ENCODE data around the gene PPP1CA. TPM values are rescaled to one million over a fixed set of nuclear protein-coding genes. Genes with fewer than 3 reads are reported as not detected.
"Not testable (repeated sequence)": the region's sequence is repeated elsewhere in the genome, so short reads cannot be mapped to it uniquely, and the experiment has no call there.

Gene PPP1CA
- total RNA-seq, 4 donors from 2014 or later = 15.9 to 180 (median 77.1) TPM

DNA sequence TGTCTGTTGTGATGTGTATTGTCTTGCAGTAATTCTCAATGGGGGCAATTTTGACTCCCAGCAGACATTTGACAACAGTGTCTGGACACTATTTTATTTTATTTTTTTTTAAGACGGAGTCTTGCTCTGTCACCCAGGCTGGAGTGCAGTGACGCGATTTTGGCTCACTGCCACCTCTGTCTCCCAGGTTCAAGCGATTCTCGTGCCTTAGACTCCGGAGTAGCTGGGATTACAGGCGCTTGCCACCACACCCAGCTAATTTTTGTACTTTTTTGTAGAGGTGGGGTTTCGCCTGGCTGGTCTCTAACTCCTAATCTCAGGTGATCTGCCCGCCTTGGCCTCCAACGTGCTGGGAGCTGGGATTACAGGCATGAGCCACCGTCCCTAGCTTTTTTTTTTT is 28.1 kb upstream of the PPP1CA start:
- no peak overlapping the region for H3K4me3 ChIP-seq
- H3K27ac ChIP-seq = no peak overlapping the region
- H3K27me3 ChIP-seq = no peaks in the 10 kb centered on the region
- intact Hi-C loops (cut with DNase I; ENCODE audit: low total_unique reads) = no loop called here
- H3K4me1 ChIP-seq = no peaks in the 10 kb centered on the region
- TF ChIP-seq, protein P1, sequence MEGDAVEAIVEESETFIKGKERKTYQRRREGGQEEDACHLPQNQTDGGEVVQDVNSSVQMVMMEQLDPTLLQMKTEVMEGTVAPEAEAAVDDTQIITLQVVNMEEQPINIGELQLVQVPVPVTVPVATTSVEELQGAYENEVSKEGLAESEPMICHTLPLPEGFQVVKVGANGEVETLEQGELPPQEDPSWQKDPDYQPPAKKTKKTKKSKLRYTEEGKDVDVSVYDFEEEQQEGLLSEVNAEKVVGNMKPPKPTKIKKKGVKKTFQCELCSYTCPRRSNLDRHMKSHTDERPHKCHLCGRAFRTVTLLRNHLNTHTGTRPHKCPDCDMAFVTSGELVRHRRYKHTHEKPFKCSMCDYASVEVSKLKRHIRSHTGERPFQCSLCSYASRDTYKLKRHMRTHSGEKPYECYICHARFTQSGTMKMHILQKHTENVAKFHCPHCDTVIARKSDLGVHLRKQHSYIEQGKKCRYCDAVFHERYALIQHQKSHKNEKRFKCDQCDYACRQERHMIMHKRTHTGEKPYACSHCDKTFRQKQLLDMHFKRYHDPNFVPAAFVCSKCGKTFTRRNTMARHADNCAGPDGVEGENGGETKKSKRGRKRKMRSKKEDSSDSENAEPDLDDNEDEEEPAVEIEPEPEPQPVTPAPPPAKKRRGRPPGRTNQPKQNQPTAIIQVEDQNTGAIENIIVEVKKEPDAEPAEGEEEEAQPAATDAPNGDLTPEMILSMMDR (IDR thresholded peaks at IDR 0.05) = no peak
- TF ChIP-seq POLR2A (IDR thresholded peaks at IDR 0.05) = no peak
- H3K9me3 ChIP-seq = no peaks in the 10 kb centered on the region
- no peaks in the 10 kb centered on the region for H3K36me3 ChIP-seq
- DNase-seq = no peak

DNA sequence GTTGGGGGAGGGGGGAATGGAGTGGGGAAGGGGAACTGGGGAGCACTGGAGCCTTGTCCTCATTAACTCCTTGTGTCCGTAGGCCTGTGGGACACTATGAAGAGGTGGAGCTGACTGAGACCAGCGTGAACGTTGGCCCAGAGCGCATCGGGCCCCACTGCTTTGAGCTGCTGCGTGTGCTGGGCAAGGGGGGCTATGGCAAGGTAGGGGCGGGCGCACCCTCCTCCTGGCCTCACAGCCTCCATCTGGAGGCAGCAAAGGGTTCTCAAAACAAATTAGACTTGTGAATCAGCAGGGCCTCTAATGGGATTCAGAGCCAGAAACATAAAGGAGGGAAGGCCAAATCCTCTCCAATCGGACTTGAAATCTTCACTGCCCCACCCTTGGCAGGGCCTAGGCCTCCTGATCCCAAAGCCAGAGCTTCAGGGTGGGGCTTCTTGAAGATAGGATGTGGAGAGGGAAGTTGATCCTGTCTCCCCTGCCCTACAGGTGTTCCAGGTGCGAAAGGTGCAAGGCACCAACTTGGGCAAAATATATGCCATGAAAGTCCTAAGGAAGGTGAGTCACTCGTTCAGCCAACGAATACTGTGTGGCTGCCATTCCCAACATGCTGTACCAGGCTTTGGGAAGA is 27.5 kb upstream of the PPP1CA start:
- Histone ChIP-seq H3K4me1 (no peaks in the 10 kb centered on the region), H3K9me3 (no peaks in the 10 kb centered on the region), H3K27ac (peak overlapping the region; percentile 82 to 86), H3K27me3 (no peaks in the 10 kb centered on the region), H3K4me3 (peak overlapping the region; percentile 58 to 64), H3K36me3 (no peaks in the 10 kb centered on the region)
- intact Hi-C loops (cut with DNase I; ENCODE audit: low total_unique reads) = no loop called here
- TF ChIP-seq, protein P1 (IDR thresholded peaks at IDR 0.05) = no peak
- no peak for TF ChIP-seq POLR2A (IDR thresholded peaks at IDR 0.05)
- no peak for DNase-seq

DNA sequence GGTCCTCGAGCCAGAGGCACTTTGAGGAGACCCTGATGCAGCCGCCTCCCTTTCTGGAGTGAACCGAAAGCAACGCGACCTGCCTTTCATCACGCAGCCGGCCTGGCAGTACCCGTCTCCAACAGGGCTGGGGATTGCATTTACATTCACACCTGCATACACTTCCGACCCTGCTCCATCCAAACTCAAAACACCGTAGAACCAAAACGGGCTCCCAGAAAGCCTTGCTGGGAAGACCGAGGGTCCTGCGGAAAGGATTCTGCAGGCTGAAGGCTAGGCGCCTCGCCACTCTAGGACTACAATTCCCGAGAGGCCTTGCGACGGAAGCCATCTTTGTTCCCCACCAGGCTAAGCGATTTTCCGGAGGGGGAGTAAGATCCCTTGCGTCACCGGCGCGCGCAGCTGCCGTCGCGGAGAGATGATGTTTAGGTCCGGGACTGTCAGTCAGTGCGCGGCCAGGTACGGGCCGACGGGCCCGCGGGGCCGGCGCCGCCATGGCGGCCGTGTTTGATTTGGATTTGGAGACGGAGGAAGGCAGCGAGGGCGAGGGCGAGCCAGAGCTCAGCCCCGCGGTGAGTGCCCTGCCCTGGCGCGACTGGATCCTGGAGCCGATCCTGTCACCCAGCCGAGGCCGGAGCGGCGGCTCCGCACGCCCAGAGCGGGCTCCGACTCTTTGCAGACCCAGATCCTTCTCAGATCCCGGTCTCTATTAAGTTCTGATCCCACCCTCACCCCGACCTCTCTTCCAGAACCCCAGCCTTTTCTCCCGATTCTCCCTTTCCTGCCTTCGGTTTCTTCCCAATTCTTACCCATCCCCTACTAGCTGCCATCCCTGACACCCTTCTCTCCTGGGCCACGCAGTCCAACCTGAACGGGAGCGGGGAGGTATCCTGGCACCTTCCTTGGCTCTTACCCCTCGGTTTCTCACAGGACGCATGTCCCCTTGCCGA is 26.7 kb upstream of the PPP1CA start, which contains the start of gene RPS6KB2:
Gene RPS6KB2 (plus strand): TSS at position 443 of the 950 bp plus-strand sequence. CDS start 52 bp downstream, at position 495.
- Histone ChIP-seq H3K9me3 (no peaks in the 10 kb centered on the region), H3K4me1 (no peaks in the 10 kb centered on the region), H3K36me3 (no peaks in the 10 kb centered on the region), H3K27ac (peak within 1 kb of the TSS; percentile 82 to 86), H3K27me3 (no peaks in the 10 kb centered on the region), H3K4me3 (peak within 1 kb of the TSS; percentile 58 to 64)
- intact Hi-C loops (cut with DNase I; ENCODE audit: low total_unique reads) = no loop called here
- peak; percentile 99 for DNase-seq
- peak; percentile 91 to 95 for TF ChIP-seq POLR2A (IDR thresholded peaks at IDR 0.05)
- TF ChIP-seq, protein P1 (IDR thresholded peaks at IDR 0.05) = peak in 1 of 4 experiments; percentile 42

DNA sequence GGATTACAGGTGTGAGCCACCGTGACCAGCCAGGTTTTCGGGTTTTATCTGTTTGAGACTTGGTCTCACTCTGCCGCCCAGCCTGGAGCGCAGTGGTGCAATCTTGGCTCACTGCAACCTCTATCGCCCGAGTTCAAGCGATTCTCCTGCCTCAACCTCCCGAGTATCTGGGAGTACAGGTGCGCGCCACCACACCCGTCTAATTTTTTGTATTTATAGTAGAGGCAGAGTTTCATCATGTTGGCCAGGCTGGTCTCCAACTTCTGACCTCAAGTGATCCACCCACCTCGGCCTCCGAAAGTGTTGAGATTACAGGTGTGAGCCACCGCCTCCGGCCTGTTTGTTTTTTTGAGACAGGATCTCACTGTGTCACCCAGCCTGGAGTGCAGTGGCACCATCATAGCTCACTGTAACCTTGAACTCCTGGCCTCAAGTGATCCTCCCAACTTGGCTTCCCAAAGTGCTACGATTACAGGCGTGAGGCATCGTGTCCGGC is 25.8 kb upstream of the PPP1CA start:
- H3K9me3 ChIP-seq; H3K36me3 ChIP-seq; H3K27me3 ChIP-seq; intact Hi-C loops (cut with DNase I; ENCODE audit: low total_unique reads); DNase-seq; H3K4me1 ChIP-seq: not testable (repeated sequence)
- H3K4me3 ChIP-seq = peak overlapping the region; percentile 58 to 64
- H3K27ac ChIP-seq = peak overlapping the region; percentile 77 to 86

DNA sequence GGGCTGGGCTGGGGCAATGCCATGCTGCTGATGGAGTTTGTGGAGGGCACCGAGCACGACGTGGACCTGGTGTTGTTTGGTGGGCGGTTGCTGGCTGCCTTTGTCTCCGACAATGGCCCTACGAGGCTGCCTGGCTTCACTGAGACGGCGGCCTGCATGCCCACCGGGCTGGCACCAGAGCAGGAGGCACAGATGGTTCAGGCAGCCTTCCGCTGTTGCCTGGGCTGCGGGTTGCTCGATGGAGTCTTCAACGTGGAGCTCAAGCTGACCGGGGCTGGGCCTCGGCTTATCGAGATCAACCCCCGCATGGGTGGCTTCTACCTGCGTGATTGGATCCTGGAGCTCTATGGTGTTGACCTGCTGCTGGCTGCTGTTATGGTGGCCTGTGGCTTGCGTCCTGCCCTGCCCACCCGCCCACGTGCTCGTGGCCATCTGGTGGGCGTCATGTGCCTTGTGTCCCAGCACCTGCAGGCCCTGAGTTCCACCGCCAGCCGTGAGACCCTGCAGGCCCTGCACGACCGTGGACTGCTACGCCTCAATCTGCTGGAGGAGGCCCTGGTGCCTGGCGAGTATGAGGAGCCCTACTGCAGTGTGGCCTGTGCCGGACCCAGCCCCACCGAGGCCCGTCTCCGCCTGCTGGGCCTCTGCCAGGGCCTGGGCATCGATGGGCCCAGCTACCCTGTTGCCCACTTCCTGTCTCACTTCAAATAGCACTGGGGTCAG is 22.4 kb upstream of the PPP1CA start:
- Histone ChIP-seq H3K9me3 (no peaks in the 10 kb centered on the region), H3K4me1 (peaks cover 0 to 8% of the 10 kb centered on the region in 2 donors), H3K4me3 (no peak overlapping the region), H3K27me3 (no peaks in the 10 kb centered on the region), H3K27ac (no peak overlapping the region), H3K36me3 (no peaks in the 10 kb centered on the region)
- TF ChIP-seq, protein P1 (IDR thresholded peaks at IDR 0.05) = no peak
- TF ChIP-seq POLR2A (IDR thresholded peaks at IDR 0.05) = no peak
- DNase-seq = no peak
- intact Hi-C loops (cut with DNase I; ENCODE audit: low total_unique reads) = no loop called here
